Measurements from ENCODE around the gene PEX11G. TPM values are rescaled to one million over a fixed set of nuclear protein-coding genes. Genes with fewer than 3 reads are reported as not detected.

Gene PEX11G
- total RNA-seq, 1 donor from 2014 or later, result 1.4 TPM

DNA sequence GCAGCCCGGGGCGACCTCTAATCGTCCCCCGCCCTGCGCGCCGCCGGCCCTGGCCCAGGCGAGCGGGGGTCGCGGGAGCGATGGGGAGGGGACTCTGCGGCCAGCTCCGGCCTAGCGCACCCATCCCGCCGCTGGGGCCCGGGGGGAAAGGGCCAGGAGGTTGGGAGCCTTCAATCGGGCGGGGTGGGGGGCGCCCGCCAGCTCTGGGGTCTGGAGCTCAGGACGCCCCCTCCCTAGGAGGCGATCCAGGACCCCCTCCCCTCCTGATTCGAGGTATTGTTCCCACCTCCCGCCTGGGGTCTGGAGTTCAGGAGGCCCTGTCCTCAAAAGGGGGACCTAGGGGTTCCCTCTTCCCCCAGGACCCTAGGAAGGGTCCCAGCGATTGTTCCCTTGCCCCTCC, 27.5 kb upstream of the PEX11G start:
- Mint-ChIP-seq H3K27me3 (ENCODE audit: insufficient read depth) (peaks cover 19% of the 10 kb centered on the region), H3K9me3 (no peaks in the 10 kb centered on the region), H3K36me3 (ENCODE audit: low read depth) (no peaks in the 10 kb centered on the region), H3K27ac (no peak overlapping the region), H3K4me3 (peak overlapping the region; percentile 69), H3K4me1 (ENCODE audit: low read depth) (peaks cover 5% of the 10 kb centered on the region)
- intact Hi-C loops (cut with micrococcal nuclease), result no loop called here
- DNase-seq (ENCODE audit: low spot score), result no peak

DNA sequence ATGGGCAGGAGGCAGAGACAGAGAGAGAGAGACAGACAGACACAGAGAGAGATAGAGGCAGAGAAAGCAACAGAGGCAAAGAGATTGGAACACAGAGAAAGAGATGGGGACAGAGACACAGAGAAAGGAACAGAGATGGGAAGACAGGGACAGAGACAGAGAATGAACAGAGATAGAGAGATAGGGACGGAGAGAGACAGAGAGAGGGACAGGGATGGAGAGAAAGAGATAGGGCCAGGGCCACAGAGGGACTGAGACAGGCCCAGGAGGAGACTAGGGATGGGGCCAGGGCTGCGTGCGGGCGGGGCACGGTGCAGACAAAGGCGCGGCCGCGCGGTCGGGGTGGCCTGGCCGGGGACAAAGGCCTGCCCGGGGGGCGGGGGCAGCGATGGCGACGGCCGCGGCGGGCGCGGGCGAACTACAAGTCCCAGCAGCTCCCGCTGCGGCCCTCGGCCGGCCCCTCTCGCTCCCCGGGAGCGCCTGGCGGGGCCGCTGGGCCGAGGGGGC, 26.9 kb upstream of the PEX11G start, which contains the start of gene ZNF358:
Gene ZNF358, plus strand, starts transcription at position 459 of the 507 bp plus-strand sequence. CDS start 3,140 bp downstream, outside the sequence.
- DNase-seq (ENCODE audit: low spot score), result peak; percentile 22

GRCh38 chr19:7515110-7515644, 26.3 kb upstream of the PEX11G start:
- H3K36me3 Mint-ChIP-seq (ENCODE audit: low read depth), result no peaks in the 10 kb centered on the region
- DNase-seq (ENCODE audit: low spot score), result no peak
- peak overlapping the region; percentile 9 for H3K27ac Mint-ChIP-seq
- H3K4me3 Mint-ChIP-seq, result peak overlapping the region; percentile 74
- intact Hi-C loops (cut with micrococcal nuclease), result no loop called here
- peaks cover 5% of the 10 kb centered on the region for H3K4me1 Mint-ChIP-seq (ENCODE audit: low read depth)
- H3K9me3 Mint-ChIP-seq, result no peaks in the 10 kb centered on the region
- peaks cover 23% of the 10 kb centered on the region for H3K27me3 Mint-ChIP-seq (ENCODE audit: insufficient read depth)

More for the DNA sequence above, 26.9 kb upstream of the PEX11G start, which contains the start of gene ZNF358:
- Mint-ChIP-seq H3K4me1 (ENCODE audit: low read depth) (peaks cover 5% of the 10 kb centered on the region), H3K9me3 (no peaks in the 10 kb centered on the region), H3K27me3 (ENCODE audit: insufficient read depth) (peaks cover 23% of the 10 kb centered on the region), H3K4me3 (peak within 1 kb of the TSS; percentile 74), H3K36me3 (ENCODE audit: low read depth) (no peaks in the 10 kb centered on the region), H3K27ac (peak within 1 kb of the TSS; percentile 9)
- intact Hi-C loops (cut with micrococcal nuclease), result no loop called here

DNA sequence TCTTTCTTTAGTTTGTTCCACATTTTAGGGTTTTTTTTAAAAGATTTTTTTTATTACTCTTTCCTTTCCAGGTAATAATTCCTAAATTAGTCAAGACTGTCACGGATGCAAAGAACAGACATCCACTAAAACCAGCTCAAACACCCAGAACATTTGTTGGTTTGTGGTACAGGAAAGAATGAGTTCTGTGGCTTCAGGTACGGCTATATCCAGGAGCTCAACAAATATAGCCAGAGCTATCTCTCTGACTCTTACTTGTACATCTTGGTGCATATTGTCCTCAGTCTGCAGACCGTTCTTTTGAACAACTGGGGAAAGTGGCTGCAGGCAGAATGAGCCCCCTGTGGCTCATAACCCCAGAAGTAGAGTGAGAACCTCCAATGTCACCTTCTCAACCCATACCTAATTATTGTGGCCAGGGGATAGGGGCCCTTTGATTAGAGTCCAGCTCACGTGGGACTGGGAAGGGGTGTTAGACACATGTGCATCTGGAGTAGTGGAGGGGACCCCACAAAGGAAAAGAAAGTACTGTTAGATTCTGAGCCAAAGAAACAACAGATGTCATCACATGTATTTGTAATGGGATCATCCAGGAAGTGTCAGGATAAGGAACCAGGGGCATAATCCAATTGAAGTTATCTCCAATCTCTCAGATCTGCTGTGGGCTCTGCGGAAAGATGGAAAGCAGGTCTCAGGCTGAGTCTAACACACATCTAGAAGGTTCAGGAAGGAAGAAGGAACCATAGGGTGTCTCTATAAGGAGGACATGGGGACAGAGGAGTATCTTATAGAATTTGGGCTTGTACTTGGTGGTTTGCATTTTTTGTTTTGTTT, 25.2 kb upstream of the PEX11G start:
- H3K27me3 Mint-ChIP-seq (ENCODE audit: insufficient read depth), result peaks cover 26% of the 10 kb centered on the region
- H3K4me1 Mint-ChIP-seq (ENCODE audit: low read depth), result peaks cover 5% of the 10 kb centered on the region
- no peak for DNase-seq (ENCODE audit: low spot score)
- H3K27ac Mint-ChIP-seq, result no peak overlapping the region
- no peak overlapping the region for H3K4me3 Mint-ChIP-seq
- no peaks in the 10 kb centered on the region for H3K36me3 Mint-ChIP-seq (ENCODE audit: low read depth)
- H3K9me3 Mint-ChIP-seq, result no peaks in the 10 kb centered on the region
- intact Hi-C loops (cut with micrococcal nuclease), result no loop called here

DNA sequence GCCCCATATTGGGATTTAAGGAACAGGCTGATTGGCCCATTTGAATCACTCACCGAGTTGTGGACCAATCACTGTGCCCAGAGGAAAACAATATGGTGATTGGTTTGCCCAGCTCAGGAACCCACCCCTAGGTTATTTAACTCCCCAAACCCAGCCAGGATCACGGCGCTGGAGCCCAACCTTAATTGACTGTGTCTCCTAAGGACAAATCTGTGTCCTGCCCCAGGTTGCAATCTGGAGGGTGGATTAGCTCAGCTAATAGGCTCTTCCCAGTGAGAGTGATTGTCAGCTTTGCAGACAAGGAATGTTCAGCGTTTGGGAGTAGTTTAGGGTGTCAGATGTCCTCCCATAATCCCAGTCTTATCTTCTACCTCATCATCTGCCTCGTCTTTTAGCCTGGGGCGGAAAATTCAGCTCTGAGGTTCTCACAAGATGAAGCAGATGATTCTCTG, 23.6 kb upstream of the PEX11G start:
- Mint-ChIP-seq H3K4me1 (ENCODE audit: low read depth) (peaks cover 5% of the 10 kb centered on the region), H3K36me3 (ENCODE audit: low read depth) (no peaks in the 10 kb centered on the region), H3K27ac (no peak overlapping the region), H3K4me3 (no peak overlapping the region), H3K27me3 (ENCODE audit: insufficient read depth) (peaks cover 22% of the 10 kb centered on the region), H3K9me3 (no peaks in the 10 kb centered on the region)
- intact Hi-C loops (cut with micrococcal nuclease), result no loop called here
- no peak for DNase-seq (ENCODE audit: low spot score)

DNA sequence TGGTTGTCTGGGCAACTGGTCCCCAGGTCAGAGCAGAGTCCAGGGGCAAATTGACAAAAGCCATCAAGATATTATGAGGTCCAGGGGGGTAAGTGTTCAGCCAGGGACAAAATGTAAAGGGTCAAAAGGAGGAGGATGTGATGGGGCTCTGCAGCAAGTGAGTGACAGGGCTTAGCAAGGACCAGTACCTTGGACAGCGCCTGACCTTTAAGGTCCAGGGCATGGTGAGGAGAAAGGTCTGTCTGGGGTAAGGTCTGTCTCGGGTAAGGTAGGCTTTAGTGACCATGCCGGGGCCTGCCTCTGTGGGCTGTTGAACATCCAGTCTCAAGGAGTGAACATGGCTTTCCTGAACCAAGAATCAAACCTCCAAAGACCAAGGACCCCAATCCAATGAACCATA, 20.8 kb upstream of the PEX11G start:
- no peaks in the 10 kb centered on the region for H3K9me3 Mint-ChIP-seq
- peaks cover 14% of the 10 kb centered on the region for H3K27me3 Mint-ChIP-seq (ENCODE audit: insufficient read depth)
- H3K4me1 Mint-ChIP-seq (ENCODE audit: low read depth), result no peaks in the 10 kb centered on the region
- H3K4me3 Mint-ChIP-seq, result no peak overlapping the region
- DNase-seq (ENCODE audit: low spot score), result no peak
- intact Hi-C loops (cut with micrococcal nuclease), result no loop called here
- no peaks in the 10 kb centered on the region for H3K36me3 Mint-ChIP-seq (ENCODE audit: low read depth)
- H3K27ac Mint-ChIP-seq, result no peak overlapping the region

DNA sequence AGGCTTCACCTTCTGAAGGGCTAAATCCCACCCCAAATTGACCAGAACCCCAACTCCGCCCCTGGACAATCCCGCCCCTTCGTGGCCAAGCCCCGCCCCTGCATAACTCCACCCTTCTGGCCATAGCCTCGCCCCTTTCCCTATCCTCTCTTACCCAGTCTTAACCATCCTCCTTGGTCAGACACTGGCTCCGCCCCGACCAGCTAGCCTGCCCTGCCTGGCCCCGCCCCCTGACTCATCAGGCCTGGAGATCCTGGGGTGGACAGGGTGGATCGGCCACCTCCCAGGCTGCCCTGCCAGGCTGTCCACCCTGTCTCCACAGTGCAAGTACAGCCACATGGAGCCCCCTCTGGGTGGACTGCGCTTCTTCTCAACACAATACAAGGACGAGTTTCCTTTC, 19.0 kb upstream of the PEX11G start:
- no peaks in the 10 kb centered on the region for H3K4me1 Mint-ChIP-seq (ENCODE audit: low read depth)
- intact Hi-C loops (cut with micrococcal nuclease), result no loop called here
- DNase-seq (ENCODE audit: low spot score), result no peak
- H3K36me3 Mint-ChIP-seq (ENCODE audit: low read depth), result no peaks in the 10 kb centered on the region
- no peak overlapping the region for H3K4me3 Mint-ChIP-seq
- H3K27me3 Mint-ChIP-seq (ENCODE audit: insufficient read depth), result peaks cover 17% of the 10 kb centered on the region
- H3K27ac Mint-ChIP-seq, result no peak overlapping the region
- H3K9me3 Mint-ChIP-seq, result no peaks in the 10 kb centered on the region

DNA sequence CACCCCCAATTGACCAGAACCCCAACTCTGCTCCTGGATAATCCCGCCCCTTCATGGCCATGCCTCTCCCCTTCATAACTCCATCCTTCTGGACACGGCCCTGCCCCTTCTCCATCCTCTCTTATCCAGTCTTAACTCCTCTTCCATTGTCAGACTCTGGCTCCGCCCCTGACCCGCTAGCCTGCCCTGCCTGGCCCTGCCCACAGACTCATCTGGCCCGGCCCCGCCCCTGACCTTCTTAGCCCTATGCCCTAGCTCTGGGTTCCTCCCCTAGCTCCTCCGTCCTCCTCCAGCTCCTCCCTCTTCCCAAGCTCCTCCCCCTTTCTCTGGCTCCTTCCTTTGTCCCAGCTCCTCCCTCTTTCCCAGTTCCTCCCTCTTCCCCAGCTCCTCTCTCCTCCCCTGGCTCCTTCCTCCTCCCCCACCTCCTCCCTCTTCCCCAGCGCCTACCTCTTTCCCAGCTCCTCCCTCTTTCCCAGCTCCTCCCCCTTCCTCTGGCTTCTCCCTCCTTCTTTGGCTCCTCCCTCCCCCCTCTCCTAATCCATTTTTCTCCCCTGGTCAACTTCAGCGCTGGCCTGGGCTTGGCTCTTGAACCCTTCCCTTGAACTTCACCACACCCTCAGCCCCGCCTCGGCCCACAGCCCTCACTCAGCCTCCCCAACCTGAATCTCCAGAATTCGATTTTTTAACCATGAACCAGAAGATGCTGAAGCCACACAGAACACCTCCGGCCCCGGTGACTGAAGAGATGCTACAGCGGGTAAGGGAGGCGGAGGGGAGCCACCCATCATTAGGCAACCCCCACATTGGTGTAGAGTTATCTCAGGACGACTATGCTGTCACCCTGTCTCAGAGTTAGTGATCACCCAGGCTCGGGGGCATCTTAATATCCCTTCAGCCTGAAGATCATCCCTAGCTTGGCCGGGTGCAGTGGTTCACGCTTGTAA, 17.8 kb upstream of the PEX11G start:
- DNase-seq (ENCODE audit: low spot score), result peak; percentile 33
- no peaks in the 10 kb centered on the region for H3K4me1 Mint-ChIP-seq (ENCODE audit: low read depth)
- H3K36me3 Mint-ChIP-seq (ENCODE audit: low read depth), result no peaks in the 10 kb centered on the region
- no peaks in the 10 kb centered on the region for H3K9me3 Mint-ChIP-seq
- H3K4me3 Mint-ChIP-seq, result peak overlapping the region; percentile 26
- no peak overlapping the region for H3K27ac Mint-ChIP-seq
- intact Hi-C loops (cut with micrococcal nuclease), result loop anchor here (1.0 kb wide), 1 partner anchor 14 kb away; no protein-coding TSS in a partner anchor
- H3K27me3 Mint-ChIP-seq (ENCODE audit: insufficient read depth), result peaks cover 26% of the 10 kb centered on the region

GRCh38 chr19:7505682-7506384, 17.0 kb upstream of the PEX11G start:
- DNase-seq (ENCODE audit: low spot score), result no peak

GRCh38 chr19:7505288-7505681, 16.4 kb upstream of the PEX11G start:
- Mint-ChIP-seq H3K4me1 (ENCODE audit: low read depth) (peaks cover 4% of the 10 kb centered on the region), H3K27ac (no peak overlapping the region), H3K27me3 (ENCODE audit: insufficient read depth) (peaks cover 25% of the 10 kb centered on the region), H3K4me3 (peak overlapping the region; percentile 15), H3K36me3 (ENCODE audit: low read depth) (no peaks in the 10 kb centered on the region), H3K9me3 (no peaks in the 10 kb centered on the region)
- DNase-seq (ENCODE audit: low spot score), result no peak
- intact Hi-C loops (cut with micrococcal nuclease), result no loop called here

More at GRCh38 chr19:7505682-7506384, 17.0 kb upstream of the PEX11G start:
- Mint-ChIP-seq H3K27ac (no peak overlapping the region), H3K9me3 (no peaks in the 10 kb centered on the region), H3K36me3 (ENCODE audit: low read depth) (no peaks in the 10 kb centered on the region), H3K4me1 (ENCODE audit: low read depth) (peaks cover 4% of the 10 kb centered on the region), H3K4me3 (peak overlapping the region; percentile 26), H3K27me3 (ENCODE audit: insufficient read depth) (peaks cover 25% of the 10 kb centered on the region)
- intact Hi-C loops (cut with micrococcal nuclease), result loop anchor here (1.0 kb wide), 1 partner anchor 14 kb away; no protein-coding TSS in a partner anchor

DNA sequence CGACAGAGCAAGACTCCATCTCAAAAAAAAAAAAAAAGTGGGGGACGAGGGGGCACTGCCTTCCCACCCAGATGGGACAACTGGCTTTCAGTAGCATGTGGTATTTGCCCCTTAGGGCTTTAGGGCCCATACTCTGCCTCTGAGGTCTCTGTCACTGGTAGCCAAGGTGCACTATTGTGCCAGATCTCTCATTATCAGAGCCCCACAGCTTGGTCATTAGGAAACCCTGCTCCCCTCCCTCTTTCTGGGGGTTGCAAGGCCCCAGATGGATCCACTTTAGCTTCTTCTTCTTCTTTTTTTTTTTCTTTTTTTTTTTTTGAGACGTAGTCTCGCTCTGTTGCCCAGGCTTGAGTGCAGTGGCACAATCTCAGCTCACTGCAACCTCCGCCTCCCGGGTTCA, 15.8 kb upstream of the PEX11G start:
- no peak for DNase-seq (ENCODE audit: low spot score)
- intact Hi-C loops (cut with micrococcal nuclease), result no loop called here

GRCh38 chr19:7502552-7502951, 13.7 kb upstream of the PEX11G start:
- H3K27me3 Mint-ChIP-seq (ENCODE audit: insufficient read depth), result peaks cover 37% of the 10 kb centered on the region
- DNase-seq (ENCODE audit: low spot score), result no peak
- H3K27ac Mint-ChIP-seq, result no peak overlapping the region
- no peak overlapping the region for H3K4me3 Mint-ChIP-seq
- H3K4me1 Mint-ChIP-seq (ENCODE audit: low read depth), result peaks cover 4% of the 10 kb centered on the region
- H3K36me3 Mint-ChIP-seq (ENCODE audit: low read depth), result no peaks in the 10 kb centered on the region
- H3K9me3 Mint-ChIP-seq, result no peaks in the 10 kb centered on the region
- intact Hi-C loops (cut with micrococcal nuclease), result no loop called here

More for the DNA sequence above, 15.8 kb upstream of the PEX11G start:
- no peak overlapping the region for H3K27ac Mint-ChIP-seq
- H3K9me3 Mint-ChIP-seq, result no peaks in the 10 kb centered on the region
- H3K27me3 Mint-ChIP-seq (ENCODE audit: insufficient read depth), result peaks cover 28% of the 10 kb centered on the region
- H3K4me1 Mint-ChIP-seq (ENCODE audit: low read depth), result peaks cover 4% of the 10 kb centered on the region
- no peaks in the 10 kb centered on the region for H3K36me3 Mint-ChIP-seq (ENCODE audit: low read depth)
- no peak overlapping the region for H3K4me3 Mint-ChIP-seq
